GM12878 (cell line): Measurements from ENCODE around the gene ITIH2. TPM values are rescaled to one million over a fixed set of nuclear protein-coding genes. Genes with fewer than 3 reads are reported as not detected.

Experiments
- ATAC-seq: fragments of 200-7000 bp; cut with Tn5 transposase; 3 replicates; pipeline ENCODE4 v1.9.1; 2020; ENCODE audit warnings: mild to moderate bottlenecking, moderate library complexity
- BruUV-seq: library from RNA; stranded (reverse); fragments of 400-500 nt; replicated peaks from 2 replicates; lab custom pipeline; 2021; lab: Mats Ljungman, UMichigan
- CTCF ChIA-PET: fragments of 300-600 bp; sonication (Branson Sonifier 250); formaldehyde crosslinking; extraction: SDS; loops from one replicate; lab custom pipeline; 2021; ENCODE audit warnings: inconsistent platforms; lab: Yijun Ruan, JAX
- POLR2A ChIA-PET: fragments of 350-600 bp; formaldehyde crosslinking; extraction: SDS; loops from one replicate; lab custom pipeline; 2021; ENCODE audit warnings: inconsistent platforms; lab: Charles Lee
- RAD21 ChIA-PET: fragments of 300-600 bp; sonication (Branson Sonifier 250); formaldehyde crosslinking; loops from one replicate; lab custom pipeline; 2023; ENCODE audit warnings: antibody characterized with exemption; ENCODE audit not compliant: unreplicated experiment; lab: Charles Lee
- SMC1A ChIA-PET: fragments of 300-600 bp; sonication (Branson Sonifier 250); formaldehyde crosslinking; loops from one replicate; lab custom pipeline; 2023; ENCODE audit not compliant: unreplicated experiment, uncharacterized antibody; lab: Charles Lee
- DNase-seq: peaks from one replicate; pipeline ENCODE4 v3.0.0-alpha.2; 2011; ENCODE audit warnings: low read depth, low spot score
- FAIRE-seq: peaks from 3 replicates; lab custom pipeline; 2011; peaks lifted over from hg19 to GRCh38; lab: Jason Lieb, UNC
- H2AFZ ChIP-seq: 2 replicates; pipeline ENCODE4 v1.6.0; 2011; ENCODE audit warnings: low read depth, low read length, control low read depth; ENCODE audit not compliant: control insufficient read depth
- H3K27ac ChIP-seq: 2 replicates; pipeline ENCODE4 v1.5.1; 2011; ENCODE audit warnings: control low read depth; ENCODE audit not compliant: control insufficient read depth, insufficient read depth
- H3K27me3 ChIP-seq, 2 experiments: replicated peaks in 1 of 2; 2 replicates each; pipeline versions ENCODE4 v1.6.0 to v1.6.1; 2011; ENCODE audit warnings: low read length in 1 of 2; ENCODE audit not compliant: control insufficient read depth in 2 of 2, insufficient read depth in 2 of 2
- H3K36me3 ChIP-seq, 2 experiments: 2 replicates each; pipeline ENCODE4 v1.5.1; 2011; ENCODE audit warnings: low read length in 1 of 2; ENCODE audit not compliant: control insufficient read depth in 2 of 2, insufficient read depth in 2 of 2
- H3K4me1 ChIP-seq: 2 replicates; pipeline ENCODE4 v1.6.1; 2011; ENCODE audit warnings: mild to moderate bottlenecking, low read length, moderate library complexity, mixed read lengths; ENCODE audit not compliant: control insufficient read depth, insufficient read depth
- H3K4me2 ChIP-seq: 2 replicates; pipeline ENCODE4 v1.6.0; 2011; ENCODE audit warnings: control low read depth; ENCODE audit not compliant: control insufficient read depth, insufficient read depth
- H3K4me3 ChIP-seq: fragments of 200-600 bp; sonication (generic); 2 replicates; pipeline ENCODE4 v1.5.1; 2016
- H3K79me2 ChIP-seq: 2 replicates; pipeline ENCODE4 v1.6.0; 2011; ENCODE audit warnings: low read length; ENCODE audit not compliant: control insufficient read depth, insufficient read depth
- H3K9ac ChIP-seq: 2 replicates; pipeline ENCODE4 v1.8.0; 2011; ENCODE audit warnings: low read length, control low read depth, mixed read lengths; ENCODE audit not compliant: control insufficient read depth, insufficient read depth
- H3K9me3 ChIP-seq: replicated peaks from 3 replicates; pipeline ENCODE4 v1.5.1; 2011; ENCODE audit warnings: mild to moderate bottlenecking, low read length; ENCODE audit not compliant: control insufficient read depth, insufficient read depth
- H4K20me1 ChIP-seq: 2 replicates; pipeline ENCODE4 v1.6.0; 2011; ENCODE audit not compliant: control insufficient read depth, insufficient read depth
- CBFB ChIP-seq: IDR thresholded peaks from 2 replicates; pipeline ENCODE4 v1.6.1; 2016; ENCODE audit warnings: antibody characterized with exemption, low read depth
- JUND ChIP-seq: IDR thresholded peaks from 2 replicates; pipeline ENCODE4 v1.6.1; 2012; ENCODE audit warnings: low read depth, mild to moderate bottlenecking, low read length, improper control_type of control experiment, moderate library complexity
- ZNF217 ChIP-seq: fragments of 450-650 bp; IDR thresholded peaks from 2 replicates; pipeline ENCODE4 v1.6.1; 2017; ENCODE audit warnings: antibody characterized with exemption, mild to moderate bottlenecking
- WGBS: methylation state at CpG from one replicate; pipeline ENCODE4 v1.1.6; 2016; ENCODE audit warnings: low lambda C conversion rate; ENCODE audit not compliant: insufficient replicate concordance, insufficient coverage; ENCODE audit errors: missing lambda C conversion rate; 5-methylcytosine and 5-hydroxymethylcytosine counted together
- in situ Hi-C: fragments of 300-500 bp; cut with MboI; formaldehyde crosslinking; loops from 9 replicates; pipeline ENCODE4 v1.14.3; 2018; ENCODE audit warnings: mixed read lengths
- intact Hi-C: fragments of 100-400 bp; cut with micrococcal nuclease; formaldehyde crosslinking; loops from one replicate; pipeline ENCODE4 v1.14.2; 2022; ENCODE audit not compliant: unreplicated experiment
- polyA plus RNA-seq, 11 experiments: library from polyadenylated mRNA; depleted of rRNA in 4 of 11; unstranded in 6 of 11; stranded (reverse) in 5 of 11; fragments of >200 nt; fragmentation: Nextera tagmentation in 4 of 11; fragmentation: Illumina TruSeq in 1 of 11; extraction: Ambion mirVana in 4 of 11; extraction: Trizol in 1 of 11; gene quantifications; 1 replicate in 1 of 11; 2 replicates in 10 of 11; pipeline versions ENCODE4 v1.2.1 to v1.2.3, GENCODE V29; 2011 to 2016; ENCODE audit warnings: inconsistent platforms in 2 of 11, missing spikeins in 2 of 11, low read depth in 1 of 11
- total RNA-seq, 4 experiments: library from RNA; depleted of rRNA in 3 of 4; stranded (reverse); fragments of >200 nt in 3 of 4; fragmentation: Illumina TruSeq in 1 of 4; extraction: Trizol in 1 of 4; gene quantifications; 2 replicates each; pipeline versions ENCODE4 v1.2.1 to v1.2.3, GENCODE V29; 2013 to 2021
- TF ChIP-seq, protein P1 (sequence below): fragments of 450-650 bp; IDR thresholded peaks from 2 replicates; pipeline ENCODE4 v1.6.1; 2017; ENCODE audit warnings: mild to moderate bottlenecking, moderate library complexity
- TF ChIP-seq, protein P2 (sequence below): fragments of 450-650 bp; conservative IDR thresholded peaks from 2 replicates; pipeline ENCODE4 v1.6.1; 2017; ENCODE audit warnings: mild to moderate bottlenecking, moderate library complexity

Gene ITIH2
- total and polyA plus RNA-seq, 10 of the 15 experiments (the other 5 are each of a cell fraction or from before 2014, with no cell fraction given) = 0.05 to 0.72 (median 0.53) TPM; not detected in 7

DNA sequence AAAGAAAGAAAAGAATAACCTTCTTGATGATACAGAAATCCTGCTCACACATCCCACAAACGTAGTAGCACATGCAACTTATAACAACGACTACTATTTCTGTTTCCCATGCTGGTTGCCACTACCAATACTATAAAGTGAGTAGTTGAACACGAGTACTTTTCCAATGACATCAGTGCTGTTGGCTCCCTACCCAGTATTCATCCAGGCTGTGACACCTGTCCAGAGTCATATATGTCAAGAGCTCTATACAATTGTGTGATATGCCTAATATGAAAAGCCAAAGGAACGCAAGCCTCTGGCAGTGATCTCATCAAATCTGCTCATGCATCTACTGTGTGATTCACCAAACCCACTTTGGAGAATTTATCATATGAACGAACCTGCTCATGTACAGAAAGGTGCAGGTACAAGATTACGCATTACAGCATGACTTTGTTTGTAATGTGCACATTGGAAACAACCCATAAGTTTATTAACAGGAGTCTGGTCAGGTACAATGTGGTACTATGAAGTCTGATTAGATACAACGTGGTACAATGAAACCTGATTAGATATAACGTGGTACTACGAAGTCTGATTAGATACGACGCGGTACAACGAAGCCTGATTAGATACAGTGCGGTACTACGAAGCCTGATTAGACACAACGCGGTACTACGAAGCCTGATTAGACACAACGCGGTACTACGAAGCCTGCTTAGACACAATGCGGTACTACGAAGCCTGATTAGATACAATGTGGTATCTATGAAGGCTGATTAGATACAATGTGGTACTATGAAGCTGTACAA is 30.6 kb upstream of the ITIH2 start:
- Histone ChIP-seq H3K36me3 (no peaks in the 10 kb centered on the region), H3K27ac (no peak overlapping the region), H2AFZ (no peak overlapping the region), H3K4me3 (no peak overlapping the region), H3K79me2 (no peaks in the 10 kb centered on the region), H3K4me2 (no peak overlapping the region), H3K9ac (no peak overlapping the region), H3K27me3 (no peaks in the 10 kb centered on the region; a peak in 3 of 4 replicates), H3K9me3 (no peaks in the 10 kb centered on the region), H3K4me1 (no peaks in the 10 kb centered on the region), H4K20me1 (no peaks in the 10 kb centered on the region)
- no peak for TF ChIP-seq ZNF217
- TF ChIP-seq CBFB = no peak
- TF ChIP-seq, protein P1, sequence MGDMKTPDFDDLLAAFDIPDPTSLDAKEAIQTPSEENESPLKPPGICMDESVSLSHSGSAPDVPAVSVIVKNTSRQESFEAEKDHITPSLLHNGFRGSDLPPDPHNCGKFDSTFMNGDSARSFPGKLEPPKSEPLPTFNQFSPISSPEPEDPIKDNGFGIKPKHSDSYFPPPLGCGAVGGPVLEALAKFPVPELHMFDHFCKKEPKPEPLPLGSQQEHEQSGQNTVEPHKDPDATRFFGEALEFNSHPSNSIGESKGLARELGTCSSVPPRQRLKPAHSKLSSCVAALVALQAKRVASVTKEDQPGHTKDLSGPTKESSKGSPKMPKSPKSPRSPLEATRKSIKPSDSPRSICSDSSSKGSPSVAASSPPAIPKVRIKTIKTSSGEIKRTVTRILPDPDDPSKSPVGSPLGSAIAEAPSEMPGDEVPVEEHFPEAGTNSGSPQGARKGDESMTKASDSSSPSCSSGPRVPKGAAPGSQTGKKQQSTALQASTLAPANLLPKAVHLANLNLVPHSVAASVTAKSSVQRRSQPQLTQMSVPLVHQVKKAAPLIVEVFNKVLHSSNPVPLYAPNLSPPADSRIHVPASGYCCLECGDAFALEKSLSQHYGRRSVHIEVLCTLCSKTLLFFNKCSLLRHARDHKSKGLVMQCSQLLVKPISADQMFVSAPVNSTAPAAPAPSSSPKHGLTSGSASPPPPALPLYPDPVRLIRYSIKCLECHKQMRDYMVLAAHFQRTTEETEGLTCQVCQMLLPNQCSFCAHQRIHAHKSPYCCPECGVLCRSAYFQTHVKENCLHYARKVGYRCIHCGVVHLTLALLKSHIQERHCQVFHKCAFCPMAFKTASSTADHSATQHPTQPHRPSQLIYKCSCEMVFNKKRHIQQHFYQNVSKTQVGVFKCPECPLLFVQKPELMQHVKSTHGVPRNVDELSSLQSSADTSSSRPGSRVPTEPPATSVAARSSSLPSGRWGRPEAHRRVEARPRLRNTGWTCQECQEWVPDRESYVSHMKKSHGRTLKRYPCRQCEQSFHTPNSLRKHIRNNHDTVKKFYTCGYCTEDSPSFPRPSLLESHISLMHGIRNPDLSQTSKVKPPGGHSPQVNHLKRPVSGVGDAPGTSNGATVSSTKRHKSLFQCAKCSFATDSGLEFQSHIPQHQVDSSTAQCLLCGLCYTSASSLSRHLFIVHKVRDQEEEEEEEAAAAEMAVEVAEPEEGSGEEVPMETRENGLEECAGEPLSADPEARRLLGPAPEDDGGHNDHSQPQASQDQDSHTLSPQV = no peak
- TF ChIP-seq JUND = no peak
- TF ChIP-seq, protein P2, sequence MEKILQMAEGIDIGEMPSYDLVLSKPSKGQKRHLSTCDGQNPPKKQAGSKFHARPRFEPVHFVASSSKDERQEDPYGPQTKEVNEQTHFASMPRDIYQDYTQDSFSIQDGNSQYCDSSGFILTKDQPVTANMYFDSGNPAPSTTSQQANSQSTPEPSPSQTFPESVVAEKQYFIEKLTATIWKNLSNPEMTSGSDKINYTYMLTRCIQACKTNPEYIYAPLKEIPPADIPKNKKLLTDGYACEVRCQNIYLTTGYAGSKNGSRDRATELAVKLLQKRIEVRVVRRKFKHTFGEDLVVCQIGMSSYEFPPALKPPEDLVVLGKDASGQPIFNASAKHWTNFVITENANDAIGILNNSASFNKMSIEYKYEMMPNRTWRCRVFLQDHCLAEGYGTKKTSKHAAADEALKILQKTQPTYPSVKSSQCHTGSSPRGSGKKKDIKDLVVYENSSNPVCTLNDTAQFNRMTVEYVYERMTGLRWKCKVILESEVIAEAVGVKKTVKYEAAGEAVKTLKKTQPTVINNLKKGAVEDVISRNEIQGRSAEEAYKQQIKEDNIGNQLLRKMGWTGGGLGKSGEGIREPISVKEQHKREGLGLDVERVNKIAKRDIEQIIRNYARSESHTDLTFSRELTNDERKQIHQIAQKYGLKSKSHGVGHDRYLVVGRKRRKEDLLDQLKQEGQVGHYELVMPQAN = no peak
- in situ Hi-C loops = no loop called here
- ChIA-PET RAD21 (no interaction called here), CTCF (no interaction called here), SMC1A (interaction anchor here (1.5 kb wide), 1 partner anchor 13 kb away, joined by 3 read pairs; no protein-coding TSS in a partner anchor), POLR2A (no interaction called here)
- BruUV-seq = no TSS peak
- intact Hi-C loops = no loop called here
- 56% methylated on average over 23 of the region's 23 CpGs for WGBS
- ATAC-seq = no peak
- DNase-seq = no peak
- FAIRE-seq = no peak
